GM18951 (cell line): Measurements from ENCODE around the gene KCTD13.

Source experiments
- POLR2A ChIP-seq: IDR thresholded peaks from 4 replicates; pipeline ENCODE4 v1.6.1; 2011; ENCODE audit warnings: mild to moderate bottlenecking; ENCODE audit not compliant: insufficient read length, insufficient read depth; ENCODE audit errors: extremely low read depth
- in situ Hi-C: fragments of 300-500 bp; cut with MboI; formaldehyde crosslinking; loops from one replicate; pipeline ENCODE4 v1.12.0; 2022; ENCODE audit warnings: low sequenced_read_pairs, mixed read lengths, inconsistent platforms; ENCODE audit not compliant: unreplicated experiment

Gene KCTD13

DNA sequence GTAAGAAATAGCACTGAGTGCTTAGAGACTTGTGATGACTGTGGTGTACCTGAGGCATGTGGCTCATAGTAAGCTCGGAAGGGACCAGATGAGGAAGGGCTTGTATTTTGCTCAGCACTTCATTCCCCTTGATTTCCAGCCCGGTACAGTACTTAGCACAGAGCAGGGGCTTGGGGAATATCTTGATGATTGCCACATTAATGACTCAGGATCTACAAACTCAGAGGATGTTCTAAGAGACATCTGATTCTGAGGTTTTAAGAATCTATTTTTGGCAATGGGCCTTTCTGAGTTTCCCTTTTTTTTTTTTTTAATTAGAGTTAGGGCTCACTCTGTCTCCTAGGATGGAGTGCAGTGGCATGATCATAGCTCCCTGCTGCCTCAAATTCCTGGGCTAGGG lies 16.6 kb downstream of the KCTD13 start:
- no peak for TF ChIP-seq POLR2A
- in situ Hi-C loops, result no loop called here

- in situ Hi-C loops, result no loop called here
- no peak for TF ChIP-seq POLR2A
Measured at GRCh38 chr16:29908719-29909220, 17.3 kb downstream of the KCTD13 start.

DNA sequence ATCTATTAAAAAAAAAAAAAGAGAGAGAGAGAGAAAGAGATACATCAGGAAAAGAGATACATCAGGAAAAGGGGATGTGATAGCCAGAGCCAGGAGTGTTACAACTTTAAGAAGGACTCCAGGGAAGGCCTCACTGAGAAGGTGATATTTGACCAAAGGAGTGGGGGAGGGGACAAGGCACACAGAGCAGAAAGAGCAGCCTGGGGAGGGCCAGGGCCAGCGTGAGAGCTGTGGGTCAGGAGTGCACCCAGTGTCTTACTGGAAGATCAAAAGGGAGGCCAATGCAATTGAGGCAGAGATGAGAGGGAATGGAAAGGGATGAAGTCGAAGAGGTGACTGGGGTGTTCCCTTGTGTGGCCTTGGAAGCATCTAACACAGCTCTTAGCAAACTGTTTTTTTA lies 18.1 kb downstream of the KCTD13 start:
- in situ Hi-C loops, result no loop called here
- no peak for TF ChIP-seq POLR2A

- in situ Hi-C loops, result no loop called here
Measured at GRCh38 chr16:29906520-29907244, 19.3 kb downstream of the KCTD13 start.

GRCh38 chr16:29905668-29906067 lies 20.4 kb downstream of the KCTD13 start:
- in situ Hi-C loops, result no loop called here
- TF ChIP-seq POLR2A, result no peak

More at GRCh38 chr16:29906520-29907244, 19.3 kb downstream of the KCTD13 start:
- no peak for TF ChIP-seq POLR2A

DNA sequence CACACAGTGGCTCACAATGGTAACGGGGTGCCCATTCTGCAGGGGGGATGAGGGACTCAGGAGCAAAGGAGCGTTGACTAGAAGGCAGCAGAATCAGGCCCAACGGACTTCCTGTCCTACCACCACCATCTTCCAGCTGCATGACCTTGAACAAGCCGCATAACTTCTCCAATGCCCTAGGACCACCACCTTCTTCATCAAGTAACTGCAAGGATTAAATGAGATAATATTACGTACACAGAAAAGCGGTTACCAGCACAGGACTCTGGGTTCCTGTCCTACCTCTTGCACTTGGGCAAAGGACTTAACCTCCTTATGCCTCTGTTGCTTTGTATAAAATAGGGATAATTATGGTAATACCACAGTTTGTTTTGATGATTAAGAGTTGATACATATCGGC lies 21.1 kb downstream of the KCTD13 start:
- TF ChIP-seq POLR2A, result no peak
- in situ Hi-C loops, result no loop called here

DNA sequence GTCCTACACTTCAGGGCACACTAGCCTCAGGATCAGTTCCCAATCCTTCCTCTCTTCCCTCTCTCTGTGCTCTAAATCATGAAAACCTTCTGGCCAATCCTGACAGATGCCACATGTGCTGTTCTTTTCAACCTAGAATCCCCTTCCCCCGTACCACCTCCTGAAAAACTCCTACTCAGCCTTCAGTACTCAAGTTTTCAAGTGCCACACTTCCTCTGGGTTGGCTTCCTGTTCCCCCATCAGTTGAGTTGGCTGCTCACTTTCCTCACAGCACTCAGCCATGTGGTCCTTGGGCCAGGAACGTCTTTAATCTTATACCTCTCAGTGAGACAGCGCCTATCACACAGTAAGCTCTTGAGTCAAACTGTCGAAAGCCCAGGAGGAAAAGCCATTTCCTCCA lies 22.4 kb downstream of the KCTD13 start:
- in situ Hi-C loops, result no loop called here
- no peak for TF ChIP-seq POLR2A

DNA sequence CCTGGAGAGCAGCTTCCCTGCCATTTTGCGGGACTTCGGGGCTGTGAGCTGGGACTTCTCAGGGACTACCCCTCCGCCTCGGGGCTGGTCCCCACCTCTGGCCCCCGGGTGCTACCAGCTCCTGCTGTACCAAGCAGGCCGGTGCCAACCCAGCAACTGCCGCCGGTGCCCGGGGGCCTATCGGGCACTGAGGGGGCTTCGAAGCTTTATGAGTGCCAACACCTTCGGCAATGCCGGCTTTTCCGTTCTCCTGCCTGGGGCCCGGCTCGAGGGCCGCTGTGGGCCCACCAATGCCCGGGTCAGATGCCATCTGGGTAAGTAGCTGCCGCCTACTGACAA lies 24.4 kb downstream of the KCTD13 start:
- in situ Hi-C loops, result no loop called here
- TF ChIP-seq POLR2A, result no peak

DNA sequence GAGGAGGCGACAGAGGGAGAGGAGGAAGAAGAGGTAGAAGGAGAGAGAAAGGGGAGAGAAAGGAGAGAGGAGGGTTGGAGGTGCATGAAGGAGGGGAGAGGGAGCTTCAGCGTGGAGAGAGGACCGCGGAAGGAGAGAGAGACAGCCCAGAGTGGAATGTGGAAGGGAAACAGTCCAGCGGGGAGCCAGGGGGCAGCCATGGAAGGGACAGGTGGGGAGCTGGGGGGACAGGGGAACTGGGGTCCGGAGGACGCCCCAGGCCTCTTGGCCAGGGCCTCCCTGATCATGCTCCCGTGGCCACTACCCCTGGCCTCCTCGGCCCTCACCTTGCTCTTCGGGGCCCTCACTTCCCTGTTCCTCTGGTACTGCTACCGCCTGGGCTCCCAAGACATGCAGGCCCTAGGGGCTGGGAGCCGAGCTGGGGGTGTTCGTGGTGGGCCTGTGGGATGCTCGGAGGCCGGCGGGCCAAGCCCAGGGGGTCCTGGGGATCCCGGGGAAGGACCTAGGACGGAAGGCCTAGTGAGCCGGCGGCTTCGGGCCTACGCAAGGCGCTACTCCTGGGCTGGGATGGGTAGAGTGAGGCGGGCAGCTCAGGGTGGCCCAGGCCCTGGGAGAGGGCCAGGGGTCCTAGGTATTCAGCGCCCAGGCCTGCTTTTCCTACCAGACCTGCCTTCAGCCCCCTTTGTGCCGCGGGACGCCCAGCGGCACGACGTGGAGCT lies 25.0 kb downstream of the KCTD13 start:
- in situ Hi-C loops, result no loop called here
- TF ChIP-seq POLR2A, result no peak

DNA sequence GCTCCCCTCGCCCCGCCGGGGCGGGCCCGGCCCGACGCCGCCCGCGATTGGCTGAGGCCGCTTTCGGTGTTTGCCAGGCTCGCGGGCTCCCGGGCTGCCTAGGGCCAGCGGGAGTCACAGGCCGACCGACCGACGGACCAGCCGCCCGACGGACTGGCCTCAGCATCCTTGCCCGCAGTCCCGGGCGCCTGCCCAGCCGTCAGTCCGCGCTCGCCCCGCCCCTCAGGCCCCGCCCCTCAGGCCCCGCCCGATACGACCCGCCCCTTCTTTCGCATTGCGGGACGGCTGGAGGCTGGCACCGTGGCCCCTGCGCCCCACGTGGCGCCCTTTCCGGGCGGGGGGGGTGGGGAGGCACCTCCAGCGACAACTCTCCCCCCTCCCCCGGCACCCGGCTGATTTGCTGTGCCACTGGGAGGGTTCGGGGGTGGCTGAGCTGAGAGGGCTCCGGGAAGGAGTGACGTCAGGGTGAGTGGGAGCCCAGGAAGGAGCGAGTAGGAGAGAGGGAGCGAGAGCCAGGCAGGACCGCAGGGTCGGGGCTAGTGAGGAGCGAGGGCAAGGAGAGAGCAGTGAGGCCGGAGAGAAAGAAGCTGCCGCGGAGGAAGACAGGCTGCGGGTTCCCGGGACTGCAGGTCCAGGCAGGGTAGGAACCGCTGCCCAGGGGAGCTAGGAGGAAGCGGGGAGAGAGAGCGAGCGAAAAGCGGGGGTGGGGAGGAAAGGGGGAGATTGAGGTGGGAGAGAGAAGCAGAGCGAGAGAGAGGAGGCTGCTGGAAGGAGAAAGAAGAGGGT lies 25.7 kb downstream of the KCTD13 start, which contains the start of gene ASPHD1:
ASPHD1 (plus strand) TSS at position 387 of the 786 bp plus-strand sequence. CDS start 484 bp downstream, outside the sequence.
- in situ Hi-C loops, result no loop called here
- no peak for TF ChIP-seq POLR2A

DNA sequence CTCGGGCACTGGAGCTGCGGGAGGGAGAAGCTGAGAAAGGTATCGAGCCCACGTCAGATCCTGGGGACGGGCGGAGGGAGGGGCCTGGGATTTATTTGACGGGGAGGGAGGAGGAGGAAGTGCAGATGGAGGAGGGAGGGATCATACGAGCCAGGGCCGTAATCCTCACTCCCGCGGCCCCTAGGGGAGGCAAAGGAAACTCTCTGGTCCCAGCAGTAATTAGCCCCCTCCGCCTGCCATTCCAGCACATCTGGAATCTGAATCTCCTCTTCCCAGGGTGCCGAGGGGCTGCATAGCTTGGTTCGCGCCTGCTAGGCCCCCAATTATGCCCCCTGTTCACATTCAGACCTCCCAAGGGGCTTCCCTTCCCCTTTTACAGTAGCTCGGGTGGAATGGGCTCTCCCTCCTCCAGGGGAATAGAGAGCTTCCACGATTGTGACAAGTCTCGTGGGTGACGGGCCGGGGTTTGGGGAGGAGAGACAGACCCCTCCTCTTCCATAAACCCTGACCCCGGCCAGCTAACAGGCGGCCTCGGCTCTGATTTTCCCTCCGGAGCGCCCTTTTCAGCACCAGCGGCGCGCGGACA lies 26.4 kb downstream of the KCTD13 start, which contains the start of gene SEZ6L2:
SEZ6L2 (minus strand) TSS at position 35 of the 586 bp plus-strand sequence. CDS start 531 bp downstream, outside the sequence.
- in situ Hi-C loops, result no loop called here

GRCh38 chr16:29898804-29899515 lies 27.1 kb downstream of the KCTD13 start:
- no peak for TF ChIP-seq POLR2A
- in situ Hi-C loops, result no loop called here

More for the DNA sequence above, 26.4 kb downstream of the KCTD13 start, which contains the start of gene SEZ6L2:
- TF ChIP-seq POLR2A, result no peak
